Cortex of kidney (tissue), 1 donor: ENCODE measurements around the gene FGF18.
"Not testable (repeated sequence)": the region's sequence is repeated elsewhere in the genome, so short reads cannot be mapped to it uniquely, and the experiment has no call there.

Experiments
- DNase-seq: peaks from one replicate; lab custom pipeline; 2025; lab: John Stamatoyannopoulos, UW

Gene FGF18

GRCh38 chr5:171400169-171400568 is 19.3 kb upstream of the FGF18 start:
- no peak for DNase-seq

GRCh38 chr5:171401167-171401947 is 18.1 kb upstream of the FGF18 start:
- no peak for DNase-seq

- DNase-seq, result not testable (repeated sequence)
These were observed 16.7 kb upstream of the FGF18 start for GRCh38 chr5:171402751-171403150.

GRCh38 chr5:171405615-171406014 is 13.8 kb upstream of the FGF18 start:
- no peak for DNase-seq

GRCh38 chr5:171407234-171407633 is 12.2 kb upstream of the FGF18 start:
- DNase-seq, result no peak

- no peak for DNase-seq
These were observed 10.0 kb upstream of the FGF18 start for GRCh38 chr5:171409164-171410136.

- DNase-seq, result no peak
These were observed 9.3 kb upstream of the FGF18 start for GRCh38 chr5:171410181-171410580.

- no peak for DNase-seq
These were observed 7.3 kb upstream of the FGF18 start for GRCh38 chr5:171412186-171412585.

GRCh38 chr5:171413153-171413910 is 6.1 kb upstream of the FGF18 start:
- no peak for DNase-seq

GRCh38 chr5:171413993-171414392 is 5.5 kb upstream of the FGF18 start:
- DNase-seq, result not testable (repeated sequence)

GRCh38 chr5:171415115-171415730 is 4.2 kb upstream of the FGF18 start:
- no peak for DNase-seq

- DNase-seq, result no peak
These were observed 3.0 kb upstream of the FGF18 start for GRCh38 chr5:171416160-171417049.

- no peak for DNase-seq
These were observed 998 bp upstream of the FGF18 start for GRCh38 chr5:171418316-171418981.

GRCh38 chr5:171419688-171420430 is 412 bp downstream of the FGF18 start:
- no peak for DNase-seq

- DNase-seq, result no peak
These were observed 1.2 kb downstream of the FGF18 start for GRCh38 chr5:171420431-171421241.

GRCh38 chr5:171421331-171422262 is 2.1 kb downstream of the FGF18 start:
- DNase-seq, result no peak

- no peak for DNase-seq
These were observed 3.0 kb downstream of the FGF18 start for GRCh38 chr5:171422495-171422894.
